Stimulated activated naive CD4-positive, alpha-beta T cell treated with Interleukin-2 at 50 U/mL for 16 hours (primary cell): ENCODE results near the gene CREB3L2.
"Not testable (repeated sequence)": the region's sequence is repeated elsewhere in the genome, so short reads cannot be mapped to it uniquely, and the experiment has no call there.

Source experiments
- DNase-seq: peaks from one replicate; lab custom pipeline; 2025; lab: John Stamatoyannopoulos, UW

The CREB3L2 gene

DNA sequence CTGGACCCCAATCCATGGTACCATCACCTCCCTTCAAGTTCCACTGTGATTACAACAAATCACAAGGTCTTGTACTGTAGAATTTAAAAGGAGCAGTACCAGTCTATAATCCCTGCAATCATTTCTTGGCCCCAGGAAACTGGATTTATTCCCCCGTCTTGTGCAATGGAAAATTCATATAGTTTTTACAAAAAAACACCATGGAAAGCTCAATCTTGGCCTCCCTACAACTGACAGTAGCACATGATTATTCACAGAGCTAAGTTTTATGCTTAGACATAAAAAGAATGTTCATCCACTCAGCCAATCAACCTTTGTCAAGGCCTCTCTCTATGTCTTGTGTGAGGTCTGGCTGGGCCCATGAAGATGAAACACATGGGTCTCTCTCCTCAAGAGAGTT, 165.3 kb downstream of the CREB3L2 start:
- no peak for DNase-seq

DNA sequence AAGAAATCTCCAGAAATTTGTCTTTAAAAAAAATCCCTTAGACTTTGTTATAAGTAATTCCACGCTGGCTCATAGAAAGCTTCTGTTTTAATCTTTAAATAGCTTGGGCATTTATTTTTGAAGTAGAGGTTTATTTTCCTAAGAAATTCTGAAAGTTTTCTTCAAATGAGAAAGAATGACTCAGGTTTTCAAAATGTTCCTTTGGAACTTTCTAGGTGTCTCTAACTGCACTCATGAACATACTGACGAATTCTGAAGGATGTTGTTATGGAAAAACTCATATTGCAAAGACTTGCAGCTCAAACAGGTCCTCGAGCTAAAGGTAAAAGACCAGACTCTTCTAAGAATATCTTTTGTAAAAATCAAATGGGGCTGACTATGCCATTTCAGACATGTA, 165.8 kb downstream of the CREB3L2 start:
- no peak for DNase-seq

DNA sequence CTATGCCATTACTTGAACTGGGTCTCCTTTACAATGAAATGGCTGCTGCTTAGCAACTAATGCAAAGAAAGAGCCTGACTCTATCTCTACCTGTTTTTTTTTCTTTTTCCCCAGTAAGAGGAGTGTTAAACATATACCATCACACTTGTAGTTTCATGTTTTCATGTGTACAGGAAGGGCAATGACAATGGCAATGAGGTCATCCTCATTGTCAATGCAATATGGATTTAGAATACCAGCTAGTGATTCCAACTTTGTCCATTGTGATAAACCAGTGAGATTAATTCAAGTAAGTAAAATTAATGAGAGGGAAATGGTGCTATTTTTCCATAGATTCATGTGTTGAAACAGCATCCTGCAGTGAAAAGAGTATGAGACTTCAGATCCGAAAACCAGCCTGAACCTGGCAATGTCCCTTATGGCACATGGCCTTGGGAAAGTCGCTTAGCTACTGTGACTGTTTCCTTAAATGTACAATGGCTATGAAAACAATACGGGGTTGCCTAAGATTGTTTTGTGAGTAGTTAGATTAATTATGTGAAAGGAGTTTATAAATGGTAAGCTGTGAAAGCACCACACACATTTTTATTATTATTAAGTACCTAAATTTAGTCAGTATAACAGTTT, 166.3 kb downstream of the CREB3L2 start:
- DNase-seq: no peak

DNA sequence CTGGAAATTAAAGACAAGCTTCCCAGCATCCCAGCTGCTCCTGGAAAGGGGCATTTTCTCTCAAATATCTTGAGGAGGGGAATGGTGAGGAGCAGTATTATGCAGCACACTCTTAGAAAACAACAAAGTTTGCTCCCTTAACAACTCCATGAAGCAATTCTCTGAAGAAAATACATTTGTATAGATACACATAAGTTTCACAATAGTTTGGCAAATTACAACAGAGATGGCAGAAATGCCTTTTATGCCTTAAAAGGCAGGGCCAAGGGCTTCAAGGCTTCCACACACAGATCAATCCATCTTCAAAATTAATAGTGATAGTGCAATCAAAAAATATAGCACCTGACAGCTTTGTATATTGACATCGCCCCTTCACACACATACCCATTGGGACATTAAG, 167.3 kb downstream of the CREB3L2 start:
- no peak for DNase-seq

DNA sequence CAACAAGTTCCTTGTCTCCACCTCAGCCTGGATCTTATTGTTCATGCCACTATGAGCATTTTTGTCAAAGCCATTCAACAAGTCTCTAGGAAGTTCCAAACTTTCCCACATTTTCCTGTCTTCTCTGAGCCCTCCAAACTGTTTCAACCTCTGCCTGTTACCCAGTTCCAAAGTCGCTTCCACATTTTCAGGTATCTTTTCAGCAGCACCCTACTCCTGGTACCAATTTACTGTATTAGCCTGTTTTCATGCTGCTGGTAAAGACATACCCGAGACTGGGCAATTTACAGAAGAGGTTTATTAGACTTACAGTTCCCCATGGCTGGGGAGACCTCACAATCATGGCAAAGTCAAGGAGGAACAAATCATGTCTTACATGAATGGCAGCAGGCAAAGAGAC, 168.9 kb downstream of the CREB3L2 start:
- not testable (repeated sequence) for DNase-seq

DNA sequence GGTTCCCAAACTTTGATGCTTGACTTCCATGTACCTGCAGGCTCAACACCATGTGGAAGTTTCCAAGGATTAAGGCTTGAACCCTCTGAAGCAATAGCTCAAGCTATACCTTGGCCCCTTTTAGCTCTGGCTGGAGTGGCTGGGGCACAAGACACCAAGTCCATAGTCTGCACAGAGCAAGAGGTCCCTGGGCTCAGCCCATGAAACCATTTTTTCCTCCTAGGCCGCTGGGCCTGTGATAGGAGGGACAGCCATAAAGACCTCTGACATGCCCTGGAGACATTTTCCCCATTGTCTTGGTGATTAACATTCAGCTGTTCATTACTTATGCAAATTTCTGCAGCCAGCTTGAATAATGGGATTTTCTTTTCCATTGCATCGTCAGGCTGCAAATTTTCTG, 169.5 kb downstream of the CREB3L2 start:
- DNase-seq: no peak

DNA sequence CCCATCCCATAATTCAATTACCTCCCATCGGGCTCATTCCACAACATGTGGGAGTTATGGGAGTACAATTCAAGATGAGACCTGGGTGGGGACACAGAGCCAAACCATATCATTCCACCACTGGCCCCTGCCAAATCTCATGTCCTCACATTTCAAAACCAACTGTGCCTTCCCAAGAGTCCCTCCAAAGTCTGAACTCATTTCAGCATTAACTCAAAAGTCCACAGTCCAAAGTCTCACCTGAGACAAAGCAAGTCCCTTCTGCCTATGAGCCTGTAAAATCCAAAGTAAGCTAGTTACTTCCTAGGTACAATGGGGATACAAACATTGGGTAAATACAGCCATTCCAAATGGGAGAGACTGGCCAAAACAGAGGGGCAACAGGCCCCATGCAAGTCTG, 170.3 kb downstream of the CREB3L2 start:
- not testable (repeated sequence) for DNase-seq

DNA sequence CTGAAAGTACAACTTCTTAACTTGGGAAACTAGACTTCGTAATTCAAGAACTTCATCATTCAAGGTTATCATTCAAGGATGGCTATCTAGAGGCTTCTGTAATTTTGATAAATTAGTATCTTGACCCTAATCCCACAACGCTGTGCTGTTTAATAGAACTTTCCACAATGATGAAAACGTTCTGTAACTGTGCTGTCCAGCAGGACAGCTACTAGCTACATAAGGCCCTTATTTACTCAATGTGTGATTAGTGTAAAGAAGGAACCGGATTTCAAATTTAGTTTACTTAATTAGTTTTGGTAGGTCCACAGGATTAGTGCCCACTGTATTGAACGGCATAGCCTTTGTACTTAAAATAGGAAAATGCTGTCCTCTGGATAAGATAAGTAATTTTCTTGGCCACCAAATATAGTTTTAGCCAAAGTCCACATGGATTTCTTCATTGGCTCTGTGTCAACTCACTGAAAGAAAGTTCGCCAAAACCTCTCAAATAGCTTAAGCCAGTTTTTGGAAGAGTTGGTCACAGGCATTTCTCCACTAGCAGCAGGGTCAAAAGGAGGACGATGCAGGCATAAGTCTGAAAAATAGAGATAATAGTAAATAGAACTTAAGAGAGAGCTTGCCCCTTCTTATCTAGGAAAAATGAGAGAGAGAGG, 172.4 kb downstream of the CREB3L2 start:
- no peak for DNase-seq

DNA sequence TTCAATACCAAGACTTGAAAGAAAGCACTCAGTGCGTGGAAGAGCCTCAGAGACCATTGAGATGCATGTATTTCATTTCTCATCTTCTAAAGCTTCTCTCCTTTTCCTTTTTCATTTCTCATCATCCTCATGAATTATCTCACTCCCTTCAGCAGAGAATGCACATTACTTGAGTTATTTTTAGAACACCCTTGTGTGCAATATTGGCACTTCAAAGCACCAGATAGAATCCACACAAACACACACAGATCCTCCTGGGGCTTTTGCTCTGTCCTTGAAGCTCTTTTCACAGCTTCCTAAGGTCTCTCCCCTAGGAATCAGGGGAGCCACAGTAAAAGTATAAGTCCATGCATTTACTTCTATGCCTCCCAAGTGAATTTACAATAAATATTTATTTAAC, 173.4 kb downstream of the CREB3L2 start:
- no peak for DNase-seq

DNA sequence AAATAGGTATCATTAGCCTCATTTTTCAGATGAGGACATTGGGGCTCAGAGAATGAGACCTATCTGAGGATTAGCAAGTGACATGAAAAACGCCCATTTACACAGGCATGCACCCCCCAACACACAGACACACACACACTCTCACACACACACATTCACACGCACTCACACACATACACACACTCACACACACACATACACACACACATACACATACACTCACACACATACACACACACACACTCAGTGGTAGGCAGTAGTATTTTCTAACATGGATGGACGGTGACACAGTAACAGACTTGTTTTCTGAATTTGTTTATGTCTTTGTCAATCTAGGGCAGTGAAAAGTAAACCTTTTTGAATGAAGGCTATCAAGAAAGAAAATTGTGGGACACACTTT, 176.4 kb downstream of the CREB3L2 start:
- no peak for DNase-seq
